ENCODE results near the gene C6orf52.
A peak's percentile ranks its signal among the peaks of the same experiment; 100 is the strongest.
"Not testable (repeated sequence)": the region's sequence is repeated elsewhere in the genome, so short reads cannot be mapped to it uniquely, and the experiment has no call there.

C6orf52 gene

DNA sequence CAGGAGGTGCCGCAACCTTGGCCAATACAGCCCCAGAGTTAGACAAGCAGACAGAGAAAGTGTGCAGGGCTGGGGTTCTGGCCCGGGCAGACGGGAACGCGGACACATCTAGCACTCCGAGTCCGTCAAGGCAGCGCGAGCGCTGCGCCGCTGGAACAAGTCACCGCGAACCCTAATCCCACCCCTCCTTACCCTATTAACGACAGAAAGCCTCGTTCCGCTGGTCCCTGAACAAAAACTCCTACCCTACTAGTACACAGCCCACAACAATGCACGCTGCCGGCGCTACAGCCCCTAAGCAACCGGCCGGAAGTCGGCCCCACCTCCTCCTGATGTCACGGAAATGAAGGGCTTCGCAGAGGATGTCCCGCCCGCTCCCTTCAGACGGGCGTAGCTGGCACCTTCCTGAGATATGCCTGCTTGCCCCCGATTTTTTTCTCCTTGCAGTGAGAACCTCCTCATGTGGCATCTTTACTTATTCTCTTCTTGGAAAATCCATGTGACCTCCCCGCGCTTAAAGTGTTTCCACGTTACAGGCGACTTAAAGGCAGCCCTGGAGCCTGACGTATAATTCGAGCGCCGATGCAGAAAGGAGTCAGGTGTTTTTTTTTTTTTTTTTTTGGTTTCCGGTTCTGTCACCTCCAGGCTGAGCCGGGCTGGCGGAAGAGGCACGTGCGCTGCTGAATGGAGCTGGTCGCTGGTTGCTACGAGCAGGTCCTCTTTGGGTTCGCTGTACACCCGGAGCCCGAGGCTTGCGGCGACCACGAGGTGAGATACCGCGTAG is at the start of gene C6orf52, which contains the start of gene PAK1IP1:
Gene C6orf52 (minus strand): TSS at position 315 of the 784 bp plus-strand sequence. CDS start 7,066 bp downstream, outside the sequence.
Gene PAK1IP1 (plus strand): TSS at position 671 of the 784 bp plus-strand sequence. CDS start 14 bp downstream, at position 685.
- Histone ChIP-seq H3K4me1 (ENCODE audit: control insufficient read depth in 2 of 2, insufficient read depth in 2 of 2, low read length in 2 of 2) (peaks cover 12 to 13% of the 10 kb centered on the region in 2 donors), H3K9me3 (ENCODE audit: control insufficient read depth in 2 of 2, low read length in 2 of 2) (no peaks in the 10 kb centered on the region), H3K9ac (ENCODE audit: low read depth in 1 of 2, low read length in 2 of 2) (peak within 1 kb of the TSS; percentile 90 to 96), H3K36me3 (ENCODE audit: control insufficient read depth in 2 of 2, insufficient read depth in 2 of 2, low read length in 2 of 2) (peaks cover 9 to 14% of the 10 kb centered on the region in 2 donors), H3K27me3 (ENCODE audit: control insufficient read depth in 2 of 2, insufficient read depth in 2 of 2, low read length in 2 of 2) (no peaks in the 10 kb centered on the region), H3K4me3 (ENCODE audit: low read length in 2 of 2) (peak within 1 kb of the TSS; percentile 94 to 100), H3K27ac (ENCODE audit: low read depth in 2 of 2, low read length in 2 of 2) (peak within 1 kb of the TSS; percentile 94 to 97)

DNA sequence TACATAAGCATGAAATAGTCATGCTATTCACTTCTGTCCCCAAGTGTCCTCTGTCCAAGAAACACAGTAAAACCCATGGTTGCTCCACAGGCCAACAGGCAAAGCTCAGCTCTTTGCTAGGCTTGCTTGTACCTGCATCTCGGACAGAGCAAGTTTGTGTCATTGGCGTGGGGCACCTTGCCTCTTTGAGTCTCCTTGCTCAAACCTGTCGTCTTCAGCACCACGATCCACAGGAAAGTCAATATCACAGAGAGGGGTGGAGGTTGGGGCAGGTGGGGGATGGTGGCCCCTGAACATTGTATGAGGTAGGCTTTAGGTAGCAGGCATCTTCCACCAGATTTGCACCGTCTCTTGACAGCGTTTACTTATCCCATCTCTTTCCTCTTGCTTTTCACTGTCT is 49.1 kb upstream of the C6orf52 start:
- Histone ChIP-seq H3K9me3 (ENCODE audit: control insufficient read depth in 2 of 2, low read length in 2 of 2) (no peaks in the 10 kb centered on the region), H3K4me3 (ENCODE audit: low read length in 2 of 2) (no peak overlapping the region), H3K27me3 (ENCODE audit: control insufficient read depth in 2 of 2, insufficient read depth in 2 of 2, low read length in 2 of 2) (no peaks in the 10 kb centered on the region), H3K36me3 (ENCODE audit: control insufficient read depth in 2 of 2, insufficient read depth in 2 of 2, low read length in 2 of 2) (peaks cover 0 to 2% of the 10 kb centered on the region in 2 donors), H3K4me1 (ENCODE audit: control insufficient read depth in 2 of 2, insufficient read depth in 2 of 2, low read length in 2 of 2) (peaks cover 5 to 6% of the 10 kb centered on the region in 2 donors), H3K9ac (ENCODE audit: low read depth in 1 of 2, low read length in 2 of 2) (no peak overlapping the region), H3K27ac (ENCODE audit: low read depth in 2 of 2, low read length in 2 of 2) (no peak overlapping the region)

DNA sequence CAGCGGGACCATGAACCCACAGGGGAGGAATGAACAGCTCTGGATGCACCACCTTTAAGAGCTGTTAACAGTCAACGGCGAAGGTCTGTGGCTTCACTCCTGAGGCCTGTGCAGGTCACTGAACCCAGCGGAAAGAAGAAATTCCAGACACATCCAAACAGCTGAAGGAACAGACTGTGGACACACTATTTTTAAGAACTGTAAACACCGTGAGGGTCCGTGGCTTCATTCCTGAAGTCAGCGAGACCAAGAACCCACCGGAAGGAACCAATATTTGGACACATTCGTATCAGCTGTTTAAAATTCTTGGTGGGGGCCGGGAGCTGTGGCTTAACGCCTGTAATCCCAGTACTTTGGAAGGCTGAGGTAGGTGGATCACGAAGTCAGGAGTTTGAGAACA is 47.8 kb upstream of the C6orf52 start:
- Histone ChIP-seq H3K36me3 (ENCODE audit: control insufficient read depth in 2 of 2, insufficient read depth in 2 of 2, low read length in 2 of 2) (peaks cover 0 to 2% of the 10 kb centered on the region in 2 donors), H3K27ac (ENCODE audit: low read depth in 2 of 2, low read length in 2 of 2) (no peak overlapping the region), H3K4me1 (ENCODE audit: control insufficient read depth in 2 of 2, insufficient read depth in 2 of 2, low read length in 2 of 2) (peaks cover 0 to 4% of the 10 kb centered on the region in 2 donors), H3K27me3 (ENCODE audit: control insufficient read depth in 2 of 2, insufficient read depth in 2 of 2, low read length in 2 of 2) (no peaks in the 10 kb centered on the region), H3K4me3 (ENCODE audit: low read length in 2 of 2) (no peak overlapping the region), H3K9me3 (ENCODE audit: control insufficient read depth in 2 of 2, low read length in 2 of 2) (no peaks in the 10 kb centered on the region), H3K9ac (ENCODE audit: low read depth in 1 of 2, low read length in 2 of 2) (no peak overlapping the region)

DNA sequence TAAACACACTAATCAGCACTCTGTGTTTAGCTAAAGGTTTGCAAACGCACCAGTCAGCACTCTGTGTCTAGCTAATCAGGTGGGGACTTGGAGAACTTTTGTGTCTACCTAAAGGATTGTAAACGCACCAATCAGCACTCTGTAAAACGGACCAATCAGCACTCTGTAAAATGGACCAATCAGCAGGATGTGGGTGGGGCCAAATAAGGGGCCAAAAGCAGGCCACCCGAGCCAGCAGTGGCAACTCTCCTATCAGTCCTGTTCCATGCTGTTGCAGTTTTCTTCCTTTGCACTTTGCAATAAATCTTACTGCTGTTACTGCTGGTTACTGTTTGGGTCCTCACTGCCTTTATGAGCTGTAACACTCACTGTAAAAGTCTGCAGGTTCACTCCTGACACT is 47.2 kb upstream of the C6orf52 start:
- not testable (repeated sequence) for H3K4me3 ChIP-seq (ENCODE audit: low read length in 2 of 2); H3K9ac ChIP-seq (ENCODE audit: low read depth in 1 of 2, low read length in 2 of 2); H3K4me1 ChIP-seq (ENCODE audit: control insufficient read depth in 2 of 2, insufficient read depth in 2 of 2, low read length in 2 of 2); H3K27ac ChIP-seq (ENCODE audit: low read depth in 2 of 2, low read length in 2 of 2); H3K36me3 ChIP-seq (ENCODE audit: control insufficient read depth in 2 of 2, insufficient read depth in 2 of 2, low read length in 2 of 2); H3K9me3 ChIP-seq (ENCODE audit: control insufficient read depth in 2 of 2, low read length in 2 of 2); H3K27me3 ChIP-seq (ENCODE audit: control insufficient read depth in 2 of 2, insufficient read depth in 2 of 2, low read length in 2 of 2)

DNA sequence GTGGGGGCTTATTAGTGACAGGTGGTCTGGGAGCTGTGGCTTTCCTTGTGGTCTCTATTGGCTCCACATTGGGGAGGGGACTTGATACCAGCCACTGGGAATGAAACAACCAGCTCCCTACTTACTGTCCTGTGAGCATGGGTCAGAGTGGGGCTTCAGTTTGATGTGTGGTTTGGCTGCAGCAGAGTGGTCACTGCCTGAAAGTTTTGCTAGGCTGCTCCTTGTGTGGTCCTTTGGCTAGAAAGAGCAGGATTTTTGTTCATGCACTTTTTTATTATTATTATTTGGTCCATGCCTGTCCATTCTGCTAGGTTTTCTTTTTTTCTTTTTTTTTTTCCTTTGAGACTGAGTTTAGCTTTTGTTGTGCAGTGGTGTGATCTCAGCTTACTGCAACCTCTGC is 45.6 kb upstream of the C6orf52 start:
- Histone ChIP-seq H3K36me3 (ENCODE audit: control insufficient read depth in 2 of 2, insufficient read depth in 2 of 2, low read length in 2 of 2) (peaks cover 0 to 2% of the 10 kb centered on the region in 2 donors), H3K27ac (ENCODE audit: low read depth in 2 of 2, low read length in 2 of 2) (no peak overlapping the region), H3K4me3 (ENCODE audit: low read length in 2 of 2) (no peak overlapping the region), H3K27me3 (ENCODE audit: control insufficient read depth in 2 of 2, insufficient read depth in 2 of 2, low read length in 2 of 2) (no peaks in the 10 kb centered on the region), H3K4me1 (ENCODE audit: control insufficient read depth in 2 of 2, insufficient read depth in 2 of 2, low read length in 2 of 2) (no peaks in the 10 kb centered on the region), H3K9ac (ENCODE audit: low read depth in 1 of 2, low read length in 2 of 2) (no peak overlapping the region), H3K9me3 (ENCODE audit: control insufficient read depth in 2 of 2, low read length in 2 of 2) (no peaks in the 10 kb centered on the region)

DNA sequence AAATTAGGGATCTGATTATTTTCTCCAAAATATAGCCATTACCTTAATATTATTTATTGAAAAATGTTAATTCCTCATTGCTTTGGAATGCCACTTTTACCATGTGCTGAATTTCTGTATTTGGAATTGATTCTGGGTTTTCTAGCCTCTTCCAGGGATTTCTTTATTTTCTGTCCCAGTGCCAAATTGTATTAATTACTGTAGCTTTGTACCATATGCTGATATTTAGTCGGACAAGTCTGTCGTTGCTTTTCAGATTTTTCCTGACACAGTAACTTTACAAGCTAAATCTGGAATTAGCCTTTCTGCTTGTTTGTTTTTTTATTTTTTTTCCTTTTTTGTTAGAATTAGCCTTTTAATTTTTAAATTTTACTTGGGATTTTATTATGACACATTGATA is 42.3 kb upstream of the C6orf52 start:
- H3K4me1 ChIP-seq (ENCODE audit: control insufficient read depth in 2 of 2, insufficient read depth in 2 of 2, low read length in 2 of 2), result no peaks in the 10 kb centered on the region
- H3K36me3 ChIP-seq (ENCODE audit: control insufficient read depth in 2 of 2, insufficient read depth in 2 of 2, low read length in 2 of 2), result peaks cover 13 to 15% of the 10 kb centered on the region in 2 donors
- no peaks in the 10 kb centered on the region for H3K27me3 ChIP-seq (ENCODE audit: control insufficient read depth in 2 of 2, insufficient read depth in 2 of 2, low read length in 2 of 2)
- H3K27ac ChIP-seq (ENCODE audit: low read depth in 2 of 2, low read length in 2 of 2), result no peak overlapping the region
- no peaks in the 10 kb centered on the region for H3K9me3 ChIP-seq (ENCODE audit: control insufficient read depth in 2 of 2, low read length in 2 of 2)
- H3K4me3 ChIP-seq (ENCODE audit: low read length in 2 of 2), result no peak overlapping the region
- H3K9ac ChIP-seq (ENCODE audit: low read depth in 1 of 2, low read length in 2 of 2), result no peak overlapping the region

DNA sequence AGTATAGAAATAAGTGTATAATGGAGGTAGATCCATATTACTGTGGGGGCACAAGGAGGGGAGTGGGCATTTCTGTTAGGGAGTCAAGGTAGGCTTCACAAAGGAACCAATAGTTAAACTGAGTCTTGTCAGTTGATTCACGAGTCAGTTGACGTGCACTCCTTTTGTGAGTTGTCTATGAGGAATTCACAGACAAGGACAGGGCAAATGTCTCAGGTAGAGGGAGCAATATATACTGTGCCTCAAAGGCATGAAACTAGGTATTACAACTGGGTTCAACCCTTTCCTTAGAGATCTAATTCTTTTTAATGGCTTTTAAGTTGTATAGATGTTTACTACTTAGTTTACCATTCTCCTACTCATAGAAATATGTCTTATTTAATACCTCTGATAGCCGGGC is 39.4 kb upstream of the C6orf52 start:
- no peaks in the 10 kb centered on the region for H3K4me1 ChIP-seq (ENCODE audit: control insufficient read depth in 2 of 2, insufficient read depth in 2 of 2, low read length in 2 of 2)
- H3K27me3 ChIP-seq (ENCODE audit: control insufficient read depth in 2 of 2, insufficient read depth in 2 of 2, low read length in 2 of 2), result no peaks in the 10 kb centered on the region
- H3K4me3 ChIP-seq (ENCODE audit: low read length in 2 of 2), result no peak overlapping the region
- no peak overlapping the region for H3K27ac ChIP-seq (ENCODE audit: low read depth in 2 of 2, low read length in 2 of 2)
- peaks cover 23 to 33% of the 10 kb centered on the region in 2 donors for H3K36me3 ChIP-seq (ENCODE audit: control insufficient read depth in 2 of 2, insufficient read depth in 2 of 2, low read length in 2 of 2)
- H3K9ac ChIP-seq (ENCODE audit: low read depth in 1 of 2, low read length in 2 of 2), result no peak overlapping the region
- H3K9me3 ChIP-seq (ENCODE audit: control insufficient read depth in 2 of 2, low read length in 2 of 2), result no peaks in the 10 kb centered on the region

DNA sequence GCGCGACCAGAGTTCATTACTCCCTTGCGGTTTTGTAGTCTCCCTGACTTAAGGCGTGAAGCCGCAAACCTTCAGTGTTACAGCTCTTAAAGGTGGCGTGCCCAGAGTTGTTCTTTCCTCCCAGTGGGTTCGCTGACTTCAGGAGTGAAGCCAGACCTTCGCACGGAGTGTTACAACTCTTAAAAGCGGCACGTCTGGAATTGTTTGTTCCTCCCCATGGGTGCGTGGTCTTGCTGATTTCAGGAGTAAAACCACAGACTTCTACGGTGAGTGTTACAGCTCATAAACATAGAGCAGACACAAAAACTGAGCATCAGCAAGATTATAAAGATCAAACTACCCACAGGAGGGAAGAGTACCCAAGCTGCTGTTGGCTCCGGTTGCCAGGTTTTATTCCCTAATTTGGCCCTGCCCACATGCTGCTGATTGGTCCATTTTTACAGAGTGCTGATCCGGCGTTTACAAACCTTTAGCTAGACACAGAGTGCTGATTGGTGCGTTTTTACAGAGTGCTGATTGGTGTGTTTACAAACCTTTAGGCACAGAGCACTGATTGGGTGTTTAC is 38.8 kb upstream of the C6orf52 start:
- no peak overlapping the region for H3K27ac ChIP-seq (ENCODE audit: low read depth in 2 of 2, low read length in 2 of 2)

DNA sequence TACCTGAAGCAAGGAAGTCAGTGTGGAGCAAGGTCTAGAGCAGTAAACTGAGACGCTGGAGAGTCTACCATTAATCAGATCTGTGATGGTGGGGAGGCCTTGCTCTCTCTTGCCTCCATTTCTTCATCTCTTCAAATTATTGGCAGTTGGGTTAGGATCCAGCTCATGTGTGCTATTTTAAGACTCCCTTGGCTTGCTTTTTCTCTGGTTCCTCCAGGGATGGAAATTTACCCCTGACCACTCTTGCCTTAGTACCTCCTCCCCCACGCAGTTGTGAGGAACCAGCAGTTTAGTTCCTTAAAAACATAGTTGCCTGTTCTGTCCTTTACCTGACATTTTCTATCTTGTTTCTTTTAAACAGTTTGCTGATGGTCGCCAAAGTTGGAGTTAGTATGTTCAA is 35.8 kb upstream of the C6orf52 start:
- H3K36me3 ChIP-seq (ENCODE audit: control insufficient read depth in 2 of 2, insufficient read depth in 2 of 2, low read length in 2 of 2), result peaks cover 39 to 56% of the 10 kb centered on the region in 2 donors
- no peak overlapping the region for H3K9ac ChIP-seq (ENCODE audit: low read depth in 1 of 2, low read length in 2 of 2)
- H3K27me3 ChIP-seq (ENCODE audit: control insufficient read depth in 2 of 2, insufficient read depth in 2 of 2, low read length in 2 of 2), result no peaks in the 10 kb centered on the region
- H3K4me1 ChIP-seq (ENCODE audit: control insufficient read depth in 2 of 2, insufficient read depth in 2 of 2, low read length in 2 of 2), result no peaks in the 10 kb centered on the region
- H3K27ac ChIP-seq (ENCODE audit: low read depth in 2 of 2, low read length in 2 of 2), result no peak overlapping the region
- H3K4me3 ChIP-seq (ENCODE audit: low read length in 2 of 2), result no peak overlapping the region
- H3K9me3 ChIP-seq (ENCODE audit: control insufficient read depth in 2 of 2, low read length in 2 of 2), result no peaks in the 10 kb centered on the region

More for the DNA sequence above, 38.8 kb upstream of the C6orf52 start:
- Histone ChIP-seq H3K4me3 (ENCODE audit: low read length in 2 of 2) (no peak overlapping the region), H3K4me1 (ENCODE audit: control insufficient read depth in 2 of 2, insufficient read depth in 2 of 2, low read length in 2 of 2) (no peaks in the 10 kb centered on the region), H3K9me3 (ENCODE audit: control insufficient read depth in 2 of 2, low read length in 2 of 2) (no peaks in the 10 kb centered on the region), H3K27me3 (ENCODE audit: control insufficient read depth in 2 of 2, insufficient read depth in 2 of 2, low read length in 2 of 2) (no peaks in the 10 kb centered on the region), H3K36me3 (ENCODE audit: control insufficient read depth in 2 of 2, insufficient read depth in 2 of 2, low read length in 2 of 2) (peaks cover 26 to 38% of the 10 kb centered on the region in 2 donors), H3K9ac (ENCODE audit: low read depth in 1 of 2, low read length in 2 of 2) (no peak overlapping the region)

DNA sequence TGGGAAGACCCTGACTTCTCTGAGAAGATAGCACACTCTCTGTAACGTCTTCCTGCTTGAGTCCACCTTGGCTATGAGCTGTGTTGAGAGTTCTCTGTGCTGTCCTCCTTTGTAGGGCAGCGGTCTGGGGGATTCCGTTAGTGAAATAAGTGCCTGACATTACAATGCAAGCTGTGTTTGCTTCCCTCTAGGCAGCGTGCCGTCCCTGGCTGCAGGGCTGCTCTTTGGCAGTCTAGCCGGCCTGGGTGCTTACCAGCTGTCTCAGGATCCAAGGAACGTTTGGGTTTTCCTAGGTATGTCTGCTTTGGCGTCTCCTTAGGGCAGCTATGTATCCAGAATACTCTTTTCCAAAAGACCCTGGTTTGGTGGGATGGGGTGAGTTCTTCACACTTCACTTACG is 31.3 kb upstream of the C6orf52 start:
- Histone ChIP-seq H3K27ac (ENCODE audit: low read depth in 2 of 2, low read length in 2 of 2) (no peak overlapping the region), H3K9ac (ENCODE audit: low read depth in 1 of 2, low read length in 2 of 2) (no peak overlapping the region), H3K27me3 (ENCODE audit: control insufficient read depth in 2 of 2, insufficient read depth in 2 of 2, low read length in 2 of 2) (no peaks in the 10 kb centered on the region), H3K4me3 (ENCODE audit: low read length in 2 of 2) (no peak overlapping the region), H3K36me3 (ENCODE audit: control insufficient read depth in 2 of 2, insufficient read depth in 2 of 2, low read length in 2 of 2) (peaks cover 27 to 44% of the 10 kb centered on the region in 2 donors), H3K4me1 (ENCODE audit: control insufficient read depth in 2 of 2, insufficient read depth in 2 of 2, low read length in 2 of 2) (peaks cover 14 to 20% of the 10 kb centered on the region in 2 donors), H3K9me3 (ENCODE audit: control insufficient read depth in 2 of 2, low read length in 2 of 2) (no peaks in the 10 kb centered on the region)

Data from mucosa of rectum (tissue), 2 donors.